ENCODE results near the gene RASSF5.

GRCh38 chr1:206575165-206575893 lies 68.0 kb downstream of the RASSF5 start:
- TF ChIP-seq CTCF (conservative IDR thresholded peaks at IDR 0.05; ENCODE audit: low read depth, low read length), result no peak
- TF ChIP-seq EZH2 (IDR thresholded peaks at IDR 0.05; ENCODE audit: borderline replicate concordance, low read depth, low read length, poor library complexity, severe bottlenecking), result no peak

Measured in A673 (cell line).